ENCODE data around the gene SRRM4.

The SRRM4 gene

DNA sequence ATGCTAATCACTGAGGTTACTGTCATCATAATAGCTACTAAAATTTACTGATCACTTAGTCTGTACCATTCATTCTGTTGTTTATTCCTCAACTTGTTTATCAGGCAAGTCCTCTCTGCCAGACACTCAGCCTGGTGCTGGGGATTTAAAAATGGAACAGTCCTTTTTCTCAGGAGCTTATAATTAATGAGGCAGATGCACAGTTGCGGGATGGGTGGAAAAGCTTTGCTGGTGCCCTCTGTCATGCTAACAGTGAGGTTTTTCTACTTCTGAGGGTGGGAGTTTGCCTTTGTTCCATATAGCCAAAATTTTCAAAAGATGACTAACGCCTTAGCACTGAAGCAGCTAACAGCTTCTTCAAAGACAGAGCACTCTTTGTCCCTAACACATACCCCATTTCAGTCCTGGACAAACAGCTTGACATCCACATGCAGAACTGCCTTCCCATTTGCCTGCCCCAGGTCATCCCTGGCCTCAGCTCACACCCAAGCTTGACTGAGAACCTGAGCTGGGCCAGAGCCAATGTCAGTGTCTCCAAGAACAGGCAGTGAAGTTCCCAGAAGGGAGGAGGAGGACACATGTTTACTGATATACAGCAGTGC, 166.6 kb downstream of the SRRM4 start:
- H3K4me3 ChIP-seq (ENCODE audit: low read depth, low read length) = no peak overlapping the region
- no peak for DNase-seq (ENCODE audit: low read depth)
- no peak for TF ChIP-seq POLR2A (IDR thresholded peaks at IDR 0.05; ENCODE audit: extremely low read depth, insufficient read length)

DNA sequence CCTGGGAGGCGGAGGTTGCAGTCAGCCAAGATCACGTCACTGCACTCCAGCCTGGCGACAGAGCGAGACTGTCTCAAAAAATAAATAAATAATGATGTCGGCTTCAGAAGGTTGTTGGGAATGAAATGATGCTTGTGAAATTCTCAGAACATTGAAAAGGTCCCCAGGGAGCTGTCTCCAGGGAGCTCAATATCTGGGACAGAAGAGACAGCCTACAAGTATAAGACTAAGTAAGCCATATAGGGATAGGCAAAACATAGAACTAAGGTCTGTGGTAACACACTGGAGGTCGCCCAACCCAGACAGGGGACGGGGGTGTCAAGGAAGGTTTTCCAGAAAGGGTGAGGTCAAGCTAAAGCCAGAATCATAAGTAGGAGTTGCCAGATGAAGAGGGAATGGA, 167.9 kb downstream of the SRRM4 start:
- no peak for DNase-seq (ENCODE audit: low read depth)
- H3K4me3 ChIP-seq (ENCODE audit: low read depth, low read length) = no peak overlapping the region
- TF ChIP-seq, protein P1, sequence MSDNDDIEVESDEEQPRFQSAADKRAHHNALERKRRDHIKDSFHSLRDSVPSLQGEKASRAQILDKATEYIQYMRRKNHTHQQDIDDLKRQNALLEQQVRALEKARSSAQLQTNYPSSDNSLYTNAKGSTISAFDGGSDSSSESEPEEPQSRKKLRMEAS (IDR thresholded peaks at IDR 0.05; ENCODE audit: low read depth, low read length) = no peak
- TF ChIP-seq, protein P2, sequence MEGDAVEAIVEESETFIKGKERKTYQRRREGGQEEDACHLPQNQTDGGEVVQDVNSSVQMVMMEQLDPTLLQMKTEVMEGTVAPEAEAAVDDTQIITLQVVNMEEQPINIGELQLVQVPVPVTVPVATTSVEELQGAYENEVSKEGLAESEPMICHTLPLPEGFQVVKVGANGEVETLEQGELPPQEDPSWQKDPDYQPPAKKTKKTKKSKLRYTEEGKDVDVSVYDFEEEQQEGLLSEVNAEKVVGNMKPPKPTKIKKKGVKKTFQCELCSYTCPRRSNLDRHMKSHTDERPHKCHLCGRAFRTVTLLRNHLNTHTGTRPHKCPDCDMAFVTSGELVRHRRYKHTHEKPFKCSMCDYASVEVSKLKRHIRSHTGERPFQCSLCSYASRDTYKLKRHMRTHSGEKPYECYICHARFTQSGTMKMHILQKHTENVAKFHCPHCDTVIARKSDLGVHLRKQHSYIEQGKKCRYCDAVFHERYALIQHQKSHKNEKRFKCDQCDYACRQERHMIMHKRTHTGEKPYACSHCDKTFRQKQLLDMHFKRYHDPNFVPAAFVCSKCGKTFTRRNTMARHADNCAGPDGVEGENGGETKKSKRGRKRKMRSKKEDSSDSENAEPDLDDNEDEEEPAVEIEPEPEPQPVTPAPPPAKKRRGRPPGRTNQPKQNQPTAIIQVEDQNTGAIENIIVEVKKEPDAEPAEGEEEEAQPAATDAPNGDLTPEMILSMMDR (IDR thresholded peaks at IDR 0.05; ENCODE audit: low read depth, low read length) = no peak
- TF ChIP-seq POLR2A (IDR thresholded peaks at IDR 0.05; ENCODE audit: extremely low read depth, insufficient read length) (no peak), MYC (IDR thresholded peaks at IDR 0.05; ENCODE audit: low read depth, low read length) (no peak)

DNA sequence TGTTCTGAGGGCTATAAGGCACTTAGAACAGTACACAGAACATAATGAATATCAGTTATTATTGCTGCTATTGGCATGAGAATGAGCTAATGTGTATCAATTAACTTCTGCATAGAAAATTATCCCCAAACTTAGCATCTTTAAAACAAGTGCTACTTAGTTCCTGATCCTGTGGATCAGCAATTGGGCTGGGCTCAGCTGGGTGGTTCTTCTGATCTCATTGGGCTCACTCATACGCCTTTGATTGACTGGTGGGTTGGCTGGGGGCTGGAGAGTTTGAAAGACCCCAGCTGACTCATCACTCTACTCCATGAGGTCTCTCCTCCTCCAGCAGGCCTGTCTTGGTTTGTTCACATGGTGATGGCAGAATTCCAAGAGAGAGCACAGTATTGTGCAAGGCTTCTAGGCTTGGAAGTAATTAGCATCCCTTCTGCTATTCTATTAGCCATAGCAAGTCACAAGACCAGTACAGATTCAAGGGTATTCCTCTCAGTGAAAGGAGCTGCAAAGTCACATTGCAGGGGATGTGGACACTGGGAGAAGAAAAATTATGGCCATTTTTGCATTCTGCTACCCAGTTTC, 170.2 kb downstream of the SRRM4 start:
- TF ChIP-seq POLR2A (IDR thresholded peaks at IDR 0.05; ENCODE audit: extremely low read depth, insufficient read length) = no peak
- TF ChIP-seq, protein P1 (IDR thresholded peaks at IDR 0.05; ENCODE audit: low read depth, low read length) = no peak
- TF ChIP-seq, protein P2 (IDR thresholded peaks at IDR 0.05; ENCODE audit: low read depth, low read length) = no peak
- TF ChIP-seq MYC (IDR thresholded peaks at IDR 0.05; ENCODE audit: low read depth, low read length) = no peak
- no peak overlapping the region for H3K4me3 ChIP-seq (ENCODE audit: low read depth, low read length)

DNA sequence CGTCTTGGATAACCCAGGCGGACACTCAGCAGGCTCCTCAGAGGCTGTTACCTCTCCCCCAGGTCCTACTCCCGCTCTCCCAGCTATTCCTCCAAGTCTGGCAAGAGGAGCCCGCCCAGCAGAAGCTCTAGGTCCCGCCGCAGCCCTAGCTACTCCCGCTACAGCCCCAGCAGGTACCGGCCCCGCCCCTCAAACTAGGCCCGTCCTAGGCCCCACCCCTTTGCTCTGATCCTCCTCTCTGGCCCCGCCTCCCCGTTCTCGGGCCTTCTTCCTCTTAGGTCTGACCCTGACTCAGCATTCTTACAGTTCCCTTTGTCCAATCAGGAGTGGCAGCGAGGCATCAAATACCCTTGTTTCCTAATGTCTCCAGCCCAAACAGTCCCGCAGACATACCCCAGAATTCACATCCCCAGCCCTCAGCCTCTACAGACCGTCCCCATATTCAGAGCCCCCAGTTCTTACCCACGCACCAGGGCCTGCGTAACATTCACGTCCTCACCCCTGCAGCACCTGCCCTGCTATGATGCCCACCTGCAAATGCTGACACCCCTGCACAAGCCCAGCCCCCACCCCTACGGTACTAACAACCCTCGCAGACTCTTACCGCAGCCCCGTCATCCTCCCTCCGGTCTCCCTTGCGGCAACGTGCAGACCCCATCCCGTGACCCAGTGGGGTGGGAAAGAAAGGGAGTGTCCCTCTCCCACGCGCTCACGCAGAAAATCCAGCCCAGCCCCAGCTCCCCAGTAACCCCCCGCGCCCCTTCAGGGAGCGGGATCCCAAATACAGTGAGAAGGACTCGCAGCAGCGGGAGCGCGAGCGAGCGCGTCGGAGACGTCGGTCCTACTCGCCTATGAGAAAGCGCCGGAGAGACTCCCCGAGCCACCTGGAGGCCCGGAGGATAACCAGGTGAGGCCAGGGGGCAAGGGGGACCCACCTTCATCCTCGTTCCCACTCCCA, 172.4 kb downstream of the SRRM4 start:
- peak; percentile 61 for DNase-seq (ENCODE audit: low read depth)

More for the DNA sequence above, 170.2 kb downstream of the SRRM4 start:
- no peak for DNase-seq (ENCODE audit: low read depth)

DNA sequence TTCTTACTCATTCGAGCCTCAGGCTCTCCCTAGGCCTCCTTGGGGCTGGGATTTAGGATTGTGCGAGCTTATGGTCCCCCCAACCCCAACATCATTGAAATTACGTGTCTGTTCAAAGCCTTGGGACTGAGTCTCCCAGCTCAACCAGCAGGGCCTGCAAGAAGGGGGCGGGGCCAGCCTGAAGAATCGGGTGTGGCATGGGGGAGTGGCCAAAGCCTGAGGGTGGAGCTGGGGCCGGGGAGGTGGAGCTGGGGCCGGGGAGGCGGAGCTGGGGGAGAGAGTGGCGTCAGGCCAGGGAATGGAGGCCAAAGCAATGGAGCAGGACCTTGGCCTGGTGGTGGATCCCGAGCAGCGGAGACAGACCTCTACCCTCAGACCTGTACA, 173.1 kb downstream of the SRRM4 start:
- no peak overlapping the region for H3K4me3 ChIP-seq (ENCODE audit: low read depth, low read length)
- DNase-seq (ENCODE audit: low read depth) = peak; percentile 26
- TF ChIP-seq, protein P1 (IDR thresholded peaks at IDR 0.05; ENCODE audit: low read depth, low read length) = no peak
- TF ChIP-seq MYC (IDR thresholded peaks at IDR 0.05; ENCODE audit: low read depth, low read length) (no peak), POLR2A (IDR thresholded peaks at IDR 0.05; ENCODE audit: extremely low read depth, insufficient read length) (no peak)
- TF ChIP-seq, protein P2 (IDR thresholded peaks at IDR 0.05; ENCODE audit: low read depth, low read length) = no peak

More for the DNA sequence above, 172.4 kb downstream of the SRRM4 start:
- TF ChIP-seq, protein P2 (IDR thresholded peaks at IDR 0.05; ENCODE audit: low read depth, low read length) = no peak
- no peak for TF ChIP-seq MYC (IDR thresholded peaks at IDR 0.05; ENCODE audit: low read depth, low read length)
- TF ChIP-seq, protein P1 (IDR thresholded peaks at IDR 0.05; ENCODE audit: low read depth, low read length) = no peak
- TF ChIP-seq POLR2A (IDR thresholded peaks at IDR 0.05; ENCODE audit: extremely low read depth, insufficient read length) = no peak
- H3K4me3 ChIP-seq (ENCODE audit: low read depth, low read length) = no peak overlapping the region

Data from NB4 (cell line).